ENCODE data around the gene NECAP2. TPM values are rescaled to one million over a fixed set of nuclear protein-coding genes. Genes with fewer than 3 reads are reported as not detected.

NECAP2 gene
- total RNA-seq (101 and 107 TPM in 2 replicates), polyA plus RNA-seq (137 and 148 TPM in 2 replicates), polyA minus RNA-seq (133 and 141 TPM in 2 replicates), Bru-seq, nascent RNA (percentile 73 among the genes with signal in this experiment), BruChase-seq, experiment 1, labeled RNA remaining after a 6-hour chase (percentile 87 among the genes with signal in this experiment), BruChase-seq, experiment 2, labeled RNA remaining after a 2-hour chase (percentile 85 among the genes with signal in this experiment)
- polyA plus RNA-seq (2011; cell fraction: cytosol; rRNA removed), result 143 and 146 TPM in 2 replicates
- polyA plus RNA-seq (2011; cell fraction: nucleus; rRNA removed), result 84.9 and 97.0 TPM in 2 replicates
- polyA plus RNA-seq (2012), result 91.7 and 96.1 TPM in 2 replicates
- polyA minus RNA-seq (2011; cell fraction: cytosol; rRNA and poly(A)+ RNA removed), result 20.9 TPM
- polyA minus RNA-seq (2011; cell fraction: nucleus; rRNA and poly(A)+ RNA removed), result 39.1 and 42.6 TPM in 2 replicates
- long read RNA-seq, transcript NECAP2-202 (7 exons, 1,929 nt), result minor isoform, 14 of 505 reads
- long read RNA-seq, transcript NECAP2-201 (8 exons, 2,070 nt), result major isoform, 361 of 505 reads
- long read RNA-seq, transcript NECAP2-205 (2 exons, 572 nt), result minor isoform, 10 of 505 reads
- long read RNA-seq, partial matches to known transcripts, result 13 of 505 reads
- long read RNA-seq, other reads (novel, unspliced or antisense), result 102 of 505 reads

- dilution Hi-C loops (cut with MboI; ENCODE audit: extremely low pct_ligation_motif_present, low sequenced_read_pairs) (no loop called here), intact Hi-C loops (cut with micrococcal nuclease) (loop anchor here (1.0 to 10.0 kb wide), 6 partner anchors 59 to 236 kb away; partner anchors contain the start of genes FBXO42, NBPF1 and SZRD1)
- POLR2A ChIA-PET, result interaction anchor here (0.6 kb wide), 2 partner anchors 73 to 293 kb away, joined by 3 to 4 read pairs; no protein-coding TSS in a partner anchor
- no peak for TF ChIP-seq GATA2 (IDR thresholded peaks at IDR 0.05; ENCODE audit: insufficient read depth, insufficient read length, low read depth, low read length)
- no peak for TF ChIP-seq EZH2 (IDR thresholded peaks at IDR 0.05; ENCODE audit: borderline replicate concordance, low read depth, low read length, severe bottlenecking)
- peak; percentile 96 for TF ChIP-seq POLR2A (IDR thresholded peaks at IDR 0.05; ENCODE audit: low read depth, low read length)
- peak; percentile 95 for TF ChIP-seq MAX (IDR thresholded peaks at IDR 0.05; ENCODE audit: insufficient read depth, insufficient read length)
- peak; percentile 96 for TF ChIP-seq POLR2AphosphoS5 (IDR thresholded peaks at IDR 0.05; ENCODE audit: insufficient read depth, low read depth, low read length)
- no peak for TF ChIP-seq FOS (IDR thresholded peaks at IDR 0.05; ENCODE audit: borderline replicate concordance, insufficient read depth, low read length)
- no peak for TF ChIP-seq JUN (IDR thresholded peaks at IDR 0.05; ENCODE audit: borderline replicate concordance, insufficient read depth, insufficient read length, low read depth)
- peak; percentile 95 to 97 for TF ChIP-seq CTCF (IDR thresholded peaks at IDR 0.05; ENCODE audit: extremely low read depth in 1 of 2, insufficient read depth in 1 of 2, low read depth in 1 of 2, low read length in 2 of 2)
- TF ChIP-seq MYC (IDR thresholded peaks at IDR 0.05; ENCODE audit: low read depth, low read length), result peak; percentile 35
- Histone ChIP-seq H3K9me1 (replicated peaks; ENCODE audit: control insufficient read depth, extremely low read depth, insufficient read depth, low read length) (no peaks in the 10 kb centered on the region), H3K79me2 (ENCODE audit: control insufficient read depth, insufficient read depth, low read length) (peaks cover 36% of the 10 kb centered on the region), H3K36me3 (ENCODE audit: control insufficient read depth in 2 of 2, extremely low read depth in 1 of 2, insufficient read depth in 2 of 2, low read length in 2 of 2) (peaks cover 11 to 23% of the 10 kb centered on the region in 2 experiments), H3K9me3 (replicated peaks; ENCODE audit: control insufficient read depth, insufficient read depth, low read length) (no peaks in the 10 kb centered on the region), H3K4me3 (replicated peaks in 1 of 3; ENCODE audit: insufficient read depth in 1 of 3, low read depth in 1 of 3, low read length in 3 of 3) (peak within 1 kb of the TSS; percentile 59 to 95 (median 92)), H3K27me3 (ENCODE audit: control insufficient read depth in 2 of 2, insufficient read depth in 2 of 2, low read length in 2 of 2) (no peaks in the 10 kb centered on the region), H3K27ac (ENCODE audit: insufficient read depth, low read depth, low read length) (peak within 1 kb of the TSS; percentile 29), H3K4me2 (ENCODE audit: insufficient read depth, low read length) (peak within 1 kb of the TSS; percentile 83), H2AFZ (ENCODE audit: low read depth, low read length) (peak within 1 kb of the TSS; percentile 83), H4K20me1 (replicated peaks; ENCODE audit: control insufficient read depth, extremely low read depth, insufficient read depth, low read length) (no peaks in the 10 kb centered on the region), H3K4me1 (ENCODE audit: control insufficient read depth, extremely low read depth, insufficient read depth, low read length) (peaks cover 12% of the 10 kb centered on the region), H3K9ac (replicated peaks; ENCODE audit: extremely low read depth, insufficient read depth, low read length) (peak within 1 kb of the TSS; percentile 76)
- FAIRE-seq, result peak; percentile 88
- peak; percentile 93 for DNase-seq (ENCODE audit: low read depth, low spot score)
- BruUV-seq (replicated peaks), result TSS peak; percentile 64
- CTCF ChIA-PET, result interaction anchor here (0.7 to 2.9 kb wide), 18 partner anchors 9 to 511 kb away, joined by 3 to 24 read pairs (median 4); partner anchors contain the start of genes FBXO42 and SZRD1
These were observed at the start of gene NECAP2 for GRCh38 chr1:16440470-16441281. TSS of gene NECAP2 (plus strand) at chr1:16440724. CDS start at chr1:16440762, 38 bp downstream.
